Transverse colon (tissue), 4 donors: Measurements from ENCODE around the gene GOLGA3. TPM values are rescaled to one million over a fixed set of nuclear protein-coding genes. Genes with fewer than 3 reads are reported as not detected.

Experiments
- DNase-seq: peaks from one replicate; pipeline ENCODE4 v3.0.0-alpha.2; 2019
- H3K27ac ChIP-seq, 4 donors: fragments of 200-600 bp; sonication (generic); 2 replicates each; pipeline ENCODE4 v1.5.1; 2016 to 2018; ENCODE audit warnings: inconsistent platforms in 4 of 4
- H3K27me3 ChIP-seq: fragments of 200-600 bp; sonication (generic); 2 replicates; pipeline ENCODE4 v1.5.1; 2017; ENCODE audit warnings: inconsistent platforms
- H3K36me3 ChIP-seq, 4 donors: fragments of 200-600 bp; sonication (generic); 2 replicates each; pipeline ENCODE4 v1.5.1; 2017 to 2019; ENCODE audit warnings: inconsistent platforms in 4 of 4
- H3K4me1 ChIP-seq, 4 donors: fragments of 200-600 bp; sonication (generic); 2 replicates each; pipeline ENCODE4 v1.5.1; 2017 to 2020; ENCODE audit warnings: inconsistent platforms in 4 of 4
- H3K4me3 ChIP-seq, 4 donors: fragments of 200-600 bp; sonication (generic); 1 replicate in 1 of 4; 2 replicates in 3 of 4; pipeline versions ENCODE4 v1.5.1 to v1.6.1; 2017 to 2019; ENCODE audit warnings: inconsistent platforms in 4 of 4
- H3K9me3 ChIP-seq, 2 donors: fragments of 200-600 bp; sonication (generic); 2 replicates each; pipeline ENCODE4 v1.5.1; 2017 to 2019; ENCODE audit warnings: inconsistent platforms in 2 of 2
- EP300 ChIP-seq: sonication (generic); formaldehyde crosslinking; IDR thresholded peaks from one replicate; pipeline ENCODE4 v1.6.1; 2017; ENCODE audit warnings: antibody characterized with exemption, low read depth
- POLR2A ChIP-seq: fragments of 450-650 bp; IDR thresholded peaks from one replicate; pipeline ENCODE4 v1.6.1; 2016; ENCODE audit warnings: antibody characterized with exemption, mild to moderate bottlenecking, moderate library complexity
- POLR2AphosphoS5 ChIP-seq, 3 donors: sonication (generic); formaldehyde crosslinking; IDR thresholded peaks; one replicate each; pipeline ENCODE4 v1.6.1; 2016; ENCODE audit warnings: antibody characterized with exemption in 3 of 3
- WGBS, 2 donors: methylation state at CpG; one replicate each; pipeline ENCODE4 v1.1.5; 2018; ENCODE audit warnings: low coverage in 1 of 2; 5-methylcytosine and 5-hydroxymethylcytosine counted together
- in situ Hi-C, 4 donors: fragments of 200-750 bp; cut with MboI; loops; one replicate each; pipeline versions ENCODE4 v1.15.0 to v1.15.1; 2017; ENCODE audit warnings: low sequenced_read_pairs in 3 of 4, low pct_ligation_motif_present in 1 of 4, low pct_unique_long_range_greater_than_20kb in 1 of 4
- intact Hi-C: fragments of 100-400 bp; cut with DNase I; formaldehyde crosslinking; loops from one replicate; pipeline ENCODE4 v1.15.1; 2023; ENCODE audit warnings: low total_unique reads
- total RNA-seq, 4 donors: library from RNA; depleted of rRNA; stranded (reverse); fragments of >200 nt; gene quantifications; one replicate each; pipeline ENCODE4 v1.1.0, GENCODE V29; 2016
- TF ChIP-seq, protein P1 (sequence below), 5 experiments: fragments of 200-600 bp in 3 of 5; fragments of 450-650 bp in 2 of 5; sonication (generic) in 3 of 5; IDR thresholded peaks; 1 replicate in 2 of 5; 2 replicates in 3 of 5; pipeline ENCODE4 v1.5.1; 2016 to 2017; ENCODE audit warnings: antibody characterized with exemption in 5 of 5, inconsistent platforms in 3 of 5, mild to moderate bottlenecking in 2 of 5, moderate library complexity in 1 of 5

GOLGA3 gene
- total RNA-seq, 4 donors from 2014 or later = 90.9 to 113 (median 99.9) TPM

DNA sequence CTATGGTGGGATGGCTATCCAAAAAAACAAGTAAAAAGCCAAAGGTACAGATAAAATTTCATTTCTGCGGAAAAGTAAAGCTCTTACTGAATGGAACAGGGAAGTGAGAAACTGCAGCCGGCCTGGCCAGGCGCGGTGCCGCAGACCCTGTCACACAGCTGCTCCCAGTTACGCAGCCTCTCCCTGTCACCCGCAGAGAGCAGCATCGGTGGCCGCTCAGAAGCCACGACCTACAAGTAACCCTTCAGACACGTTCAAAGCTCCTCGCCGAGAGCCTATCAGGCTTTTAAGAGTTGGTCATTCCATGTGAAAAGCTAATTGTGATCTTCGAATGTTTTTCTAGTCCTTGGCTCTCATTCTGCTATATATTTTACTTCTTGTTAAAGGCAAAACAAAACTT, 56.1 kb downstream of the GOLGA3 start:
- H3K27ac ChIP-seq = peak overlapping the region in 2 of 4 donors; percentile 3 to 74
- DNase-seq = peak; percentile 56

GRCh38 chr12:132771126-132771838, 57.4 kb downstream of the GOLGA3 start:
- H3K36me3 ChIP-seq = peaks cover 2 to 36% (median 17%) of the 10 kb centered on the region in 4 donors
- no peak overlapping the region for H3K4me3 ChIP-seq
- peaks cover 0 to 19% (median 8%) of the 10 kb centered on the region in 4 donors for H3K4me1 ChIP-seq
- intact Hi-C loops (no loop called here), in situ Hi-C loops (no loop called here)
- TF ChIP-seq POLR2AphosphoS5 (IDR thresholded peaks at IDR 0.05) (peak in 1 of 3 donors; percentile 47), POLR2A (no peak)
- 76 to 100% methylated on average over 1 to 15 of the region's 15 CpGs for WGBS, 2 donors
- peak; percentile 61 for DNase-seq
- H3K27ac ChIP-seq = peak overlapping the region; percentile 37 to 74 (median 54)
- H3K9me3 ChIP-seq = no peaks in the 10 kb centered on the region
- H3K27me3 ChIP-seq = no peaks in the 10 kb centered on the region

More for the DNA sequence above, 56.1 kb downstream of the GOLGA3 start:
- Histone ChIP-seq H3K27me3 (no peaks in the 10 kb centered on the region), H3K36me3 (peaks cover 2 to 45% (median 22%) of the 10 kb centered on the region in 4 donors), H3K9me3 (no peaks in the 10 kb centered on the region), H3K4me3 (no peak overlapping the region), H3K4me1 (peaks cover 0 to 19% (median 8%) of the 10 kb centered on the region in 4 donors)
- WGBS, 2 donors = 86% methylated on average over 3 to 14 of the region's 14 CpGs
- TF ChIP-seq, protein P1, sequence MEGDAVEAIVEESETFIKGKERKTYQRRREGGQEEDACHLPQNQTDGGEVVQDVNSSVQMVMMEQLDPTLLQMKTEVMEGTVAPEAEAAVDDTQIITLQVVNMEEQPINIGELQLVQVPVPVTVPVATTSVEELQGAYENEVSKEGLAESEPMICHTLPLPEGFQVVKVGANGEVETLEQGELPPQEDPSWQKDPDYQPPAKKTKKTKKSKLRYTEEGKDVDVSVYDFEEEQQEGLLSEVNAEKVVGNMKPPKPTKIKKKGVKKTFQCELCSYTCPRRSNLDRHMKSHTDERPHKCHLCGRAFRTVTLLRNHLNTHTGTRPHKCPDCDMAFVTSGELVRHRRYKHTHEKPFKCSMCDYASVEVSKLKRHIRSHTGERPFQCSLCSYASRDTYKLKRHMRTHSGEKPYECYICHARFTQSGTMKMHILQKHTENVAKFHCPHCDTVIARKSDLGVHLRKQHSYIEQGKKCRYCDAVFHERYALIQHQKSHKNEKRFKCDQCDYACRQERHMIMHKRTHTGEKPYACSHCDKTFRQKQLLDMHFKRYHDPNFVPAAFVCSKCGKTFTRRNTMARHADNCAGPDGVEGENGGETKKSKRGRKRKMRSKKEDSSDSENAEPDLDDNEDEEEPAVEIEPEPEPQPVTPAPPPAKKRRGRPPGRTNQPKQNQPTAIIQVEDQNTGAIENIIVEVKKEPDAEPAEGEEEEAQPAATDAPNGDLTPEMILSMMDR (IDR thresholded peaks at IDR 0.05) = no peak
- TF ChIP-seq EP300 (no peak), POLR2AphosphoS5 (IDR thresholded peaks at IDR 0.05) (no peak), POLR2A (no peak)
- intact Hi-C loops (loop anchor here (2.0 kb wide), 1 partner anchor 40 kb away; no protein-coding TSS in a partner anchor), in situ Hi-C loops (no loop called here)

- TF ChIP-seq POLR2A (no peak), POLR2AphosphoS5 (IDR thresholded peaks at IDR 0.05) (no peak), EP300 (no peak)
- TF ChIP-seq, protein P1 (IDR thresholded peaks at IDR 0.05) = no peak
- H3K9me3 ChIP-seq = no peaks in the 10 kb centered on the region
- H3K36me3 ChIP-seq = peaks cover 0 to 5% (median 3%) of the 10 kb centered on the region in 4 donors
- peak; percentile 36 for DNase-seq
- H3K27me3 ChIP-seq = no peaks in the 10 kb centered on the region
- 68 to 75% methylated on average over 9 to 27 of the region's 27 CpGs for WGBS, 2 donors
- in situ Hi-C loops = no loop called here
- H3K27ac ChIP-seq = peak overlapping the region; percentile 1 to 43 (median 19)
- intact Hi-C loops = no loop called here
- H3K4me3 ChIP-seq = no peak overlapping the region
- H3K4me1 ChIP-seq = peaks cover 4 to 25% (median 13%) of the 10 kb centered on the region in 4 donors
Observed at GRCh38 chr12:132766380-132767085, 62.1 kb downstream of the GOLGA3 start.

- Histone ChIP-seq H3K9me3 (no peaks in the 10 kb centered on the region), H3K4me3 (no peak overlapping the region), H3K36me3 (no peaks in the 10 kb centered on the region), H3K4me1 (peaks cover 8 to 28% (median 18%) of the 10 kb centered on the region in 4 donors), H3K27ac (no peak overlapping the region), H3K27me3 (no peaks in the 10 kb centered on the region)
- TF ChIP-seq POLR2AphosphoS5 (IDR thresholded peaks at IDR 0.05) (no peak), POLR2A (no peak)
- TF ChIP-seq, protein P1 (IDR thresholded peaks at IDR 0.05) = no peak
- intact Hi-C loops = no loop called here
- WGBS, 2 donors = 65 to 82% methylated on average over 7 to 11 of the region's 11 CpGs
- in situ Hi-C loops = no loop called here
- no peak for DNase-seq
Observed at GRCh38 chr12:132765361-132765760, 63.3 kb downstream of the GOLGA3 start.
